Upper lobe of left lung (tissue), 6 donors: ENCODE results near the gene ARHGEF38. TPM values are rescaled to one million over a fixed set of nuclear protein-coding genes. Genes with fewer than 3 reads are reported as not detected.
A peak's percentile ranks its signal among the peaks of the same experiment; 100 is the strongest.

Experiments
- ATAC-seq, 2 donors: fragments of 200-7000 bp; cut with Tn5 transposase; one replicate each; pipeline ENCODE4 v1.9.1; 2022; ENCODE audit warnings: mild to moderate bottlenecking in 2 of 2, moderate library complexity in 2 of 2; ENCODE audit not compliant: low FRiP score in 2 of 2
- DNase-seq, 2 donors: peaks; one replicate each; pipeline ENCODE4 v3.0.0-alpha.2; 2019 to 2020
- H3K27ac ChIP-seq, 4 donors: fragments of 200-600 bp; sonication (generic); one replicate each; pipeline ENCODE4 v1.5.1; 2016 to 2019
- H3K27me3 ChIP-seq, 4 donors: fragments of 200-600 bp; sonication (generic); one replicate each; pipeline ENCODE4 v1.5.1; 2017 to 2019
- H3K36me3 ChIP-seq, 4 donors: fragments of 200-600 bp; sonication (generic); one replicate each; pipeline ENCODE4 v1.5.1; 2016 to 2019
- H3K4me1 ChIP-seq, 4 donors: fragments of 200-600 bp; sonication (generic); one replicate each; pipeline ENCODE4 v1.5.1; 2018 to 2019
- H3K4me3 ChIP-seq, 4 donors: fragments of 200-600 bp; sonication (generic); one replicate each; pipeline ENCODE4 v1.5.1; 2017 to 2019; ENCODE audit warnings: mild to moderate bottlenecking in 2 of 4, moderate library complexity in 1 of 4
- H3K9me3 ChIP-seq, 4 donors: fragments of 200-600 bp; sonication (generic); one replicate each; pipeline ENCODE4 v1.5.1; 2018 to 2019
- EP300 ChIP-seq, 4 donors: sonication (generic); formaldehyde crosslinking; IDR thresholded peaks; one replicate each; pipeline ENCODE4 v1.5.1; 2017; ENCODE audit warnings: antibody characterized with exemption in 4 of 4, control low read depth in 2 of 4
- POLR2A ChIP-seq, 4 donors: fragments of 450-650 bp; IDR thresholded peaks; one replicate each; pipeline ENCODE4 v1.5.1; 2016 to 2017; ENCODE audit warnings: antibody characterized with exemption in 4 of 4, mild to moderate bottlenecking in 2 of 4
- POLR2AphosphoS5 ChIP-seq, 2 donors: sonication (generic); formaldehyde crosslinking; IDR thresholded peaks; one replicate each; pipeline ENCODE4 v1.5.1; 2017; ENCODE audit warnings: antibody characterized with exemption in 2 of 2
- WGBS, 2 donors: methylation state at CpG; one replicate each; pipeline ENCODE4 v1.1.5; 2017 to 2018; 5-methylcytosine and 5-hydroxymethylcytosine counted together
- total RNA-seq, 6 donors: library from RNA; depleted of rRNA in 4 of 6; stranded (reverse); fragments of >200 nt in 4 of 6; gene quantifications; one replicate each; pipeline versions ENCODE4 v1.1.0 to v1.2.1, GENCODE V29; 2016 to 2021
- TF ChIP-seq, protein P1 (sequence below), 6 experiments: fragments of 450-650 bp in 4 of 6; fragments of 200-600 bp in 2 of 6; sonication (generic) in 2 of 6; IDR thresholded peaks; one replicate each; pipeline ENCODE4 v1.5.1; 2016 to 2019; ENCODE audit warnings: antibody characterized with exemption in 6 of 6
- donor health status: DM: no; HTN: no; CAD: no; lungs with moderate emphysema.
- donor health status: DM: no; HTN: yes; CAD: no; lungs with severe emphysema.

ARHGEF38 gene
- total RNA-seq, 6 donors from 2014 or later: 5.9 to 35.4 (median 19.6) TPM

DNA sequence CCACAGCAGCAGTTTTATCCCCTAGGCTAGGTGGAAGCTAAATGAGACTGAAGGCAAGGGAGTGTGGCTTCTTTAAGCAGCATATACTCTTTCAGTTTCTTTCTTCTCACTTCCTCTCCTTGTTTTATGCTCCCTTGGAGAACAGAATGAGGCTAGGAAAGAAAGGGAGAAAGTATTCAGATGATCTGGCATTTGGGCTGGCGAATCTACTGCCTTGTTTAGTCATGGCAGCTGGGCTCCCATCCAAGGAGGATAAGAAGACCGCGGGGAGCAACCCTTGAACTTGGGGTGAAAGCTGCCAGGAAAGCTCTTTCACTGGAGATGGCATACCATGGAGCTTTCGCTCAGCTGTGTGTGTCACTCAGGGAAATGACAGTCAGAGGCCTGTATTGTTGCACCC lies 72.1 kb downstream of the ARHGEF38 start:
- DNase-seq (peak in 1 of 2 donors; percentile 39), ATAC-seq (no peak)
- H3K27ac ChIP-seq: peak overlapping the region in 2 of 4 donors; percentile 32 to 51
- no peak overlapping the region for H3K4me3 ChIP-seq
- H3K9me3 ChIP-seq: no peaks in the 10 kb centered on the region
- H3K36me3 ChIP-seq: no peaks in the 10 kb centered on the region
- H3K27me3 ChIP-seq: no peaks in the 10 kb centered on the region
- 19 to 57% methylated on average over 4 of the region's 4 CpGs for WGBS, 2 donors
- H3K4me1 ChIP-seq: peaks cover 6 to 23% (median 7%) of the 10 kb centered on the region in 4 donors
- TF ChIP-seq, protein P1, sequence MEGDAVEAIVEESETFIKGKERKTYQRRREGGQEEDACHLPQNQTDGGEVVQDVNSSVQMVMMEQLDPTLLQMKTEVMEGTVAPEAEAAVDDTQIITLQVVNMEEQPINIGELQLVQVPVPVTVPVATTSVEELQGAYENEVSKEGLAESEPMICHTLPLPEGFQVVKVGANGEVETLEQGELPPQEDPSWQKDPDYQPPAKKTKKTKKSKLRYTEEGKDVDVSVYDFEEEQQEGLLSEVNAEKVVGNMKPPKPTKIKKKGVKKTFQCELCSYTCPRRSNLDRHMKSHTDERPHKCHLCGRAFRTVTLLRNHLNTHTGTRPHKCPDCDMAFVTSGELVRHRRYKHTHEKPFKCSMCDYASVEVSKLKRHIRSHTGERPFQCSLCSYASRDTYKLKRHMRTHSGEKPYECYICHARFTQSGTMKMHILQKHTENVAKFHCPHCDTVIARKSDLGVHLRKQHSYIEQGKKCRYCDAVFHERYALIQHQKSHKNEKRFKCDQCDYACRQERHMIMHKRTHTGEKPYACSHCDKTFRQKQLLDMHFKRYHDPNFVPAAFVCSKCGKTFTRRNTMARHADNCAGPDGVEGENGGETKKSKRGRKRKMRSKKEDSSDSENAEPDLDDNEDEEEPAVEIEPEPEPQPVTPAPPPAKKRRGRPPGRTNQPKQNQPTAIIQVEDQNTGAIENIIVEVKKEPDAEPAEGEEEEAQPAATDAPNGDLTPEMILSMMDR (IDR thresholded peaks at IDR 0.05): no peak
- TF ChIP-seq POLR2AphosphoS5 (IDR thresholded peaks at IDR 0.05) (no peak), POLR2A (IDR thresholded peaks at IDR 0.05) (no peak), EP300 (IDR thresholded peaks at IDR 0.05) (no peak)

DNA sequence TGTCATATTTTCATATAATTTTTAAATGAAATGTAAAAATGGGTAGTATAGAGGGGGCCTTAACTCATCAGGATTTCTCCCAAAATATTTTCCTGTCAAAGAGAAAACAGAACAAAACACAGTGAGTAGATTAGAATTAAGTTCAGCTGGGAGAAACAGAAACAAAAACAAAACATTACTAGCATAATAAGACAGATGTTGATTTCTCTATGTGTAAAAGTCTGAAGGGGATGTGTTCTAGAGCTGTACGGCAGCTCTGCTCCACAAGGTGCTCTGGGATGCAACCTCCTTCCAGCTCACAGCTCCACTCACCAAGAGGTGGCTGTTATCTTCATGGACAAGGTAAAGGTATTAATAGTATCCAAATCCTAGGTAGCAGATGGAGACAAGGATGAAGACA lies 72.8 kb downstream of the ARHGEF38 start:
- Histone ChIP-seq H3K36me3 (no peaks in the 10 kb centered on the region), H3K4me3 (no peak overlapping the region), H3K27ac (no peak overlapping the region), H3K4me1 (peaks cover 3 to 16% (median 4%) of the 10 kb centered on the region in 4 donors), H3K9me3 (no peaks in the 10 kb centered on the region), H3K27me3 (no peaks in the 10 kb centered on the region)
- TF ChIP-seq POLR2AphosphoS5 (IDR thresholded peaks at IDR 0.05) (no peak), POLR2A (IDR thresholded peaks at IDR 0.05) (no peak), EP300 (IDR thresholded peaks at IDR 0.05) (no peak)
- TF ChIP-seq, protein P1 (IDR thresholded peaks at IDR 0.05): no peak
- DNase-seq: no peak
- WGBS, 2 donors: 93 to 96% methylated on average over 1 of the region's 1 CpG
- ATAC-seq: no peak

DNA sequence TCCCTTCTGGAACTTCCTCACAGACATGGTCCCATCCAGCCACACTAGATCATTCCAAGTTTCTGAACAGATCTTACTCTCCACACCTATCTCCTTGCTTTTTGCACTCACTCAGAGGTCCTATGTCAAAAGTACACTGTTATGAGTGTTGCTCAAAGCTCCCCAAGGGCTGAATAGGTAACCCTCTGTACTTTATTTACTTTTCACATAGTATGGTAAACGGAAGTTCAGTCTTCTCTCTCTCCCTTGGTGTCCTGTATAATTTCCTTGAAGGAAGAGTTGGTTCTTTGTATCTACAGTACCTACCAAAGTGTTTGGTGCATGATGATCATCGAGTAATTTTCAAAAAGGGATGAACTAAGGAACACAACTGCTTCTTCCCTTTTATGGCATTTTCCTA lies 74.4 kb downstream of the ARHGEF38 start:
- Histone ChIP-seq H3K27me3 (no peaks in the 10 kb centered on the region), H3K27ac (no peak overlapping the region), H3K9me3 (no peaks in the 10 kb centered on the region), H3K4me1 (peaks cover 0 to 11% (median 3%) of the 10 kb centered on the region in 4 donors), H3K4me3 (no peak overlapping the region), H3K36me3 (no peaks in the 10 kb centered on the region)
- no peak for ATAC-seq
- no peak for DNase-seq
- TF ChIP-seq POLR2AphosphoS5 (IDR thresholded peaks at IDR 0.05) (no peak), EP300 (IDR thresholded peaks at IDR 0.05) (no peak)
- 67 to 74% methylated on average over 2 of the region's 2 CpGs for WGBS, 2 donors

DNA sequence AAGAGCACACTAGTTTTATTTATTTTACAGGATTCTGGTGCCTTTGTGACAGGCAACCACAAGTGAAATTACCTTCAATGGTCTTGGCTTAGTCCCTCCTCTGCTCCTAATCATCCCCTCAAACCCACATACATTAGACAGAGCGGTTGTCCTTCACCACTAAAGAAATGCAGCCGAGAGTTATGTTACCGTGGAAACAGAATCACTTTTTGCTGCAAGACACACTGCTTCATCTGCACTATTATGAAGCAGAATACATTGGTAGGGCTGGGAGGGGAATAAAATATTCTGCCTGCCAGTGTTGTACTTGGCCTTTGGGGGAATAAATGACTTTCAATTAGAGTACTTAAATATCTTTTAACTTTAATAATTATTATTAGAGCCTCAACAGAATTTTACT lies 75.2 kb downstream of the ARHGEF38 start:
- no peak for DNase-seq

DNA sequence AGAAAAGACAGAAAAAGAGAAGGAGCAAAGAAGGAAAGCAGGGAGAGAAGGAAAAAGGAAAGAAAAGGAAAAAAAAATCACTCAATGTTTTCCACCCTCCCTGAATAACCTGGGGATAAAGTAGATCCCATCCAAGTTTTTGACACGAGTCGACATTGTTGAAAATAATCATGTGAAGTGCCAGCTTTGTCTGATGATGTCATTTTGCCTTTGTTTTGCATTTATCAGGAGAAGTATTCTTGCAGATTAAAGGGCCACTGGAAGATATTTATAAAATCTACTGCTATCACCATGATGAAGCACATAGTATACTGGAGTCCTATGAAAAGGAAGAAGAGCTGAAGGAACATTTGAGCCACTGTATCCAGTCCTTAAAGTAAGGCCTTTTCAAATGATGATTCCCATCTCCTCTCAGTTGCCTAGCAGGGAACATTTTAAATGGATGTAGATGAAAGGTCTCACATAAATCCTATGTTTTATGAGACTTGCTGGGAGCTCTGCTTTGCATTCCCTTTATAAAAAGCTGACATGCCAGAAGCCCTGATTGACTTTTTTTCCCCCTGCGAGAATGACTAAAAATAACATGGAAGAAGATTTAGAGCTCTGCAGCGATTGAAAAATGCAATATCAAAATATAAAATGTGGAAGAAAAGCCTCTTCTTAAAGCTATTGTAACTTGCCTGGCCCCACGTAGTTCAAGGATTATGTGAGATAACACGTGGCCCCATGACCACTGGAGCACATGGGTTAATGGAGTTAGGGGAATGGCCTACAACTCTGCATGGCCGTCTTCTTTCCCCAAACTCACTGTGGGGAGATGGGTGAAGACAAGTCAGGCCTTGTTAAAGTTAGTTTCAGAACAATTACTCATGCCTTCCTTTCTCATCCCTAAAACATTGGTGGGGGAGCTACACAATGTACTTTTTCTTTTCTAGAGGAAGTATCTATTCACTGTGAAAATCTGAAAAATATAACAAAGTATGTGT lies 78.5 kb downstream of the ARHGEF38 start:
- peaks cover 0 to 21% (median 8%) of the 10 kb centered on the region in 4 donors for H3K4me1 ChIP-seq
- 73 to 74% methylated on average over 7 of the region's 7 CpGs for WGBS, 2 donors
- no peak for TF ChIP-seq POLR2A (IDR thresholded peaks at IDR 0.05)
- TF ChIP-seq POLR2AphosphoS5 (IDR thresholded peaks at IDR 0.05): no peak
- TF ChIP-seq, protein P1 (IDR thresholded peaks at IDR 0.05): no peak
- no peak for TF ChIP-seq EP300 (IDR thresholded peaks at IDR 0.05)
- H3K27me3 ChIP-seq: no peaks in the 10 kb centered on the region
- ATAC-seq (no peak), DNase-seq (no peak)
- no peak overlapping the region for H3K4me3 ChIP-seq
- no peaks in the 10 kb centered on the region for H3K9me3 ChIP-seq
- peak overlapping the region in 1 of 4 donors; percentile 37 for H3K27ac ChIP-seq
- H3K36me3 ChIP-seq: no peaks in the 10 kb centered on the region

More for the DNA sequence above, 75.2 kb downstream of the ARHGEF38 start:
- TF ChIP-seq POLR2AphosphoS5 (IDR thresholded peaks at IDR 0.05) (no peak), POLR2A (IDR thresholded peaks at IDR 0.05) (no peak), EP300 (IDR thresholded peaks at IDR 0.05) (no peak)
- TF ChIP-seq, protein P1 (IDR thresholded peaks at IDR 0.05): no peak
- H3K4me3 ChIP-seq: no peak overlapping the region
- H3K27me3 ChIP-seq: no peaks in the 10 kb centered on the region
- H3K9me3 ChIP-seq: no peaks in the 10 kb centered on the region
- WGBS, 2 donors: 76 to 81% methylated on average over 3 of the region's 3 CpGs
- H3K4me1 ChIP-seq: peaks cover 0 to 15% (median 3%) of the 10 kb centered on the region in 4 donors
- H3K36me3 ChIP-seq: no peaks in the 10 kb centered on the region
- no peak overlapping the region for H3K27ac ChIP-seq
- ATAC-seq: no peak
